Caco-2 (cell line): ENCODE results near the gene ELK4. TPM values are rescaled to one million over a fixed set of nuclear protein-coding genes. Genes with fewer than 3 reads are reported as not detected.

Experiments used
- BruUV-seq: library from RNA; stranded (reverse); fragments of 400-500 nt; replicated peaks from 2 replicates; lab custom pipeline; 2021; lab: Mats Ljungman, UMichigan
- CTCF ChIA-PET: fragments of 300-600 bp; sonication (Branson Sonifier 250); formaldehyde crosslinking; loops from one replicate; lab custom pipeline; 2022; ENCODE audit warnings: antibody characterized with exemption; lab: Charles Lee
- POLR2A ChIA-PET: fragments of 300-600 bp; sonication (Branson Sonifier 250); formaldehyde crosslinking; loops from one replicate; lab custom pipeline; 2022; ENCODE audit warnings: antibody characterized with exemption; lab: Charles Lee
- DNase-seq, 2 experiments: peaks; one replicate each; pipeline versions ENCODE4 v3.0.0 to v3.0.0-alpha.2; 2020 to 2022
- H3K27me3 ChIP-seq: replicated peaks from 2 replicates; pipeline ENCODE4 v1.6.0; 2011; ENCODE audit warnings: low read length; ENCODE audit not compliant: control insufficient read depth, insufficient read depth
- H3K36me3 ChIP-seq: 2 replicates; pipeline ENCODE4 v1.5.1; 2011; ENCODE audit warnings: low read length; ENCODE audit not compliant: control insufficient read depth, insufficient read depth
- H3K4me1 ChIP-seq: fragments of 250-450 bp; sonication (Bioruptor Pico); 2 replicates; pipeline ENCODE4 v1.5.1; 2020; ENCODE audit warnings: mild to moderate bottlenecking
- H3K4me3 ChIP-seq: 2 replicates; pipeline ENCODE4 v1.5.1; 2011; ENCODE audit warnings: low read depth, mild to moderate bottlenecking, control low read depth, low read length
- H3K9me3 ChIP-seq: fragments of 250-450 bp; sonication (Bioruptor Pico); 2 replicates; pipeline ENCODE4 v1.5.1; 2020; ENCODE audit warnings: mild to moderate bottlenecking, moderate library complexity
- H3K27ac Mint-ChIP-seq: one replicate; pipeline ENCODE4 v1.8.0; 2022; ENCODE audit warnings: mixed read lengths; ENCODE audit not compliant: unreplicated experiment
- H3K27me3 Mint-ChIP-seq: one replicate; pipeline ENCODE4 v1.8.0; 2022; ENCODE audit warnings: mixed read lengths; ENCODE audit not compliant: insufficient read depth, unreplicated experiment
- H3K36me3 Mint-ChIP-seq: one replicate; pipeline ENCODE4 v1.8.0; 2022; ENCODE audit warnings: mild to moderate bottlenecking, mixed read lengths; ENCODE audit not compliant: insufficient read depth, unreplicated experiment
- H3K4me1 Mint-ChIP-seq: one replicate; pipeline ENCODE4 v1.8.0; 2022; ENCODE audit warnings: low read depth, mixed read lengths; ENCODE audit not compliant: unreplicated experiment
- H3K4me3 Mint-ChIP-seq: one replicate; pipeline ENCODE4 v1.8.0; 2022; ENCODE audit warnings: mild to moderate bottlenecking, moderate library complexity, mixed read lengths; ENCODE audit not compliant: unreplicated experiment
- H3K9me3 Mint-ChIP-seq: one replicate; pipeline ENCODE4 v1.8.0; 2022; ENCODE audit warnings: mixed read lengths; ENCODE audit not compliant: unreplicated experiment
- intact Hi-C: fragments of 100-400 bp; cut with micrococcal nuclease; formaldehyde crosslinking; loops from one replicate; pipeline ENCODE4 v1.10.0; 2022; ENCODE audit not compliant: unreplicated experiment
- total RNA-seq: library from RNA; stranded (reverse); gene quantifications from 2 replicates; pipeline ENCODE4 v1.2.3, GENCODE V29; 2022
- TF ChIP-seq, protein P1 (sequence below), 2 experiments: fragments of 200-600 bp in 1 of 2; IDR thresholded peaks; 1 replicate in 1 of 2; 2 replicates in 1 of 2; pipeline versions ENCODE4 v1.5.1 to v1.8.0; 2011 to 2022; ENCODE audit warnings: antibody characterized with exemption in 1 of 2, control low read depth in 1 of 2, inconsistent platforms in 1 of 2, low read depth in 1 of 2, low read length in 1 of 2, mild to moderate bottlenecking in 1 of 2, moderate library complexity in 1 of 2; ENCODE audit not compliant: insufficient read depth in 1 of 2, severe bottlenecking in 1 of 2, unreplicated experiment in 1 of 2

Gene ELK4
- total RNA-seq, 1 experiment from 2014 or later, result 14.4 TPM

DNA sequence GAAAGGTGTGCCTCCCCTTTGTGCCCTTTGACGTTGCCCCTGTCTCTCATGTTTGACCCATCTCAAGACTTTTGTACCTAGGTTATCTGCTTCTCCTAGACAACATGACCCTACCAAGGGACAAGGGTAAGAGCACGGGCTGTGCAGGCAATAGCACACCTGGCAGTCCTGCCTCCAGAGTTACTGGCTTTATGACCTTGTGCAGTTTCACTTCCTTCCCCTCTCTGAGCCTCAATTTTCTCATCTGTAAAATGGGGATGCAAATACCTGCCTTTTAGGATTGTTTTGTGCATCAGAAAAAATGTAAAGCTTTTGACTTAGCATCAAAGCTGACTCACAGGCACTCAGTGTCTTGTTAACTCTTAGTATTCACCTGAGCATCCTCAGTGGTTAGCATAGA, 36.4 kb downstream of the ELK4 start:
- no peaks in the 10 kb centered on the region for H3K27me3 ChIP-seq
- TF ChIP-seq, protein P1, sequence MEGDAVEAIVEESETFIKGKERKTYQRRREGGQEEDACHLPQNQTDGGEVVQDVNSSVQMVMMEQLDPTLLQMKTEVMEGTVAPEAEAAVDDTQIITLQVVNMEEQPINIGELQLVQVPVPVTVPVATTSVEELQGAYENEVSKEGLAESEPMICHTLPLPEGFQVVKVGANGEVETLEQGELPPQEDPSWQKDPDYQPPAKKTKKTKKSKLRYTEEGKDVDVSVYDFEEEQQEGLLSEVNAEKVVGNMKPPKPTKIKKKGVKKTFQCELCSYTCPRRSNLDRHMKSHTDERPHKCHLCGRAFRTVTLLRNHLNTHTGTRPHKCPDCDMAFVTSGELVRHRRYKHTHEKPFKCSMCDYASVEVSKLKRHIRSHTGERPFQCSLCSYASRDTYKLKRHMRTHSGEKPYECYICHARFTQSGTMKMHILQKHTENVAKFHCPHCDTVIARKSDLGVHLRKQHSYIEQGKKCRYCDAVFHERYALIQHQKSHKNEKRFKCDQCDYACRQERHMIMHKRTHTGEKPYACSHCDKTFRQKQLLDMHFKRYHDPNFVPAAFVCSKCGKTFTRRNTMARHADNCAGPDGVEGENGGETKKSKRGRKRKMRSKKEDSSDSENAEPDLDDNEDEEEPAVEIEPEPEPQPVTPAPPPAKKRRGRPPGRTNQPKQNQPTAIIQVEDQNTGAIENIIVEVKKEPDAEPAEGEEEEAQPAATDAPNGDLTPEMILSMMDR (IDR thresholded peaks at IDR 0.05; ENCODE audit: insufficient read depth in 1 of 2, low read depth in 1 of 2, low read length in 1 of 2, severe bottlenecking in 1 of 2, unreplicated experiment in 1 of 2), result no peak
- no peaks in the 10 kb centered on the region for H3K4me1 ChIP-seq
- H3K36me3 Mint-ChIP-seq, result peaks cover 8% of the 10 kb centered on the region
- no peak overlapping the region for H3K4me3 Mint-ChIP-seq
- BruUV-seq, result no TSS peak
- DNase-seq, result no peak
- H3K27me3 Mint-ChIP-seq, result no peaks in the 10 kb centered on the region
- intact Hi-C loops, result no loop called here
- ChIA-PET CTCF (no interaction called here), POLR2A (no interaction called here)
- H3K27ac Mint-ChIP-seq, result no peak overlapping the region
- H3K36me3 ChIP-seq, result no peaks in the 10 kb centered on the region
- H3K4me1 Mint-ChIP-seq, result no peaks in the 10 kb centered on the region
- H3K9me3 Mint-ChIP-seq, result no peaks in the 10 kb centered on the region
- H3K4me3 ChIP-seq, result no peak overlapping the region
- H3K9me3 ChIP-seq, result no peaks in the 10 kb centered on the region

DNA sequence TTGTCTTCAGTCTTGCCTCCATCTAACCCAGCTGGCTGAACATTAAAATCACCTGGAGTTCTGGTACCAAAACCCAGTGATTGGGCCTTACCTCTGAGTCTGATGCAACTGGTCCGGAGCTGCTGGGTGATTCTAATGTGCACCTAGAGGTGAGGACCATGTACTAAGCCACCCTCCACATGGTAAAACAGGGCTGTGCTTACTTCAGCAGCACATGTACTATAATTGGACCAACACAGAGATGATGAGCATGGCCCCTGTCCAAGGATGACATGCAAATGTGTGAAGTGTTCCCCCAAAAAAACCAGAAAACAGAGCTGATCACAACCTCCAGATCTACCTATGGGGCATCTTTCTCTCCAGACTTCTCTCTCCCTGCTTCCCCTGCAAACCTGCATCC, 37.0 kb downstream of the ELK4 start:
- no TSS peak for BruUV-seq
- Histone ChIP-seq H3K36me3 (no peaks in the 10 kb centered on the region), H3K27me3 (no peaks in the 10 kb centered on the region), H3K9me3 (no peaks in the 10 kb centered on the region), H3K4me1 (no peaks in the 10 kb centered on the region), H3K4me3 (no peak overlapping the region)
- H3K36me3 Mint-ChIP-seq, result peaks cover 8% of the 10 kb centered on the region
- intact Hi-C loops, result no loop called here
- POLR2A ChIA-PET, result no interaction called here
- no peaks in the 10 kb centered on the region for H3K27me3 Mint-ChIP-seq
- no peak overlapping the region for H3K27ac Mint-ChIP-seq
- CTCF ChIA-PET, result no interaction called here
- no peaks in the 10 kb centered on the region for H3K4me1 Mint-ChIP-seq
- no peak for DNase-seq
- H3K9me3 Mint-ChIP-seq, result no peaks in the 10 kb centered on the region
- H3K4me3 Mint-ChIP-seq, result no peak overlapping the region
- TF ChIP-seq, protein P1 (IDR thresholded peaks at IDR 0.05; ENCODE audit: insufficient read depth in 1 of 2, low read depth in 1 of 2, low read length in 1 of 2, severe bottlenecking in 1 of 2, unreplicated experiment in 1 of 2), result no peak

DNA sequence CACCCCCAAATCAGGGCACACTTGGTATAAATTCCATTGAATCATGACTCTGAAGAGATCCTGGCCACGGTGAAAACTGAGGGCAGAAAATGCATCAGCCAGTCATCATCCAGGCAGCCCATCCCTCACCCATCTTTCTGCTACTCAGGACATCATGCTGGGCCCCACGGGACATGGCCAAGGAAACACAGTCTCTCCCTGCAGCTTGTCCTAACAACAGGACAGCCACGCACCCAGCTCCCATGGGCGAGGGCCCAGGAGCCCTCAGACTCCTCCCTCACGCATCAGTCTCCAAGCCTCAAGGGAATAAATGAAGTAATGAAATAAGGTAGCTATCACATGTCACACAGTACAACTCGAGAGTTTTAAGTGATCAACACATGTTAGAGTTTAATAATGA, 37.8 kb downstream of the ELK4 start:
- H3K36me3 ChIP-seq, result no peaks in the 10 kb centered on the region
- no peaks in the 10 kb centered on the region for H3K27me3 ChIP-seq
- no peak overlapping the region for H3K27ac Mint-ChIP-seq
- intact Hi-C loops, result no loop called here
- H3K36me3 Mint-ChIP-seq, result peaks cover 8% of the 10 kb centered on the region
- no peak for DNase-seq
- TF ChIP-seq, protein P1 (IDR thresholded peaks at IDR 0.05; ENCODE audit: insufficient read depth in 1 of 2, low read depth in 1 of 2, low read length in 1 of 2, severe bottlenecking in 1 of 2, unreplicated experiment in 1 of 2), result no peak
- POLR2A ChIA-PET, result no interaction called here
- H3K4me1 Mint-ChIP-seq, result no peaks in the 10 kb centered on the region
- no peak overlapping the region for H3K4me3 ChIP-seq
- CTCF ChIA-PET, result interaction anchor here (0.7 to 1.7 kb wide), 2 partner anchors 38 to 64 kb away, joined by 4 to 10 read pairs; no protein-coding TSS in a partner anchor
- H3K4me1 ChIP-seq, result no peaks in the 10 kb centered on the region
- no peaks in the 10 kb centered on the region for H3K27me3 Mint-ChIP-seq
- H3K9me3 ChIP-seq, result no peaks in the 10 kb centered on the region
- H3K4me3 Mint-ChIP-seq, result no peak overlapping the region
- no peaks in the 10 kb centered on the region for H3K9me3 Mint-ChIP-seq
- BruUV-seq, result no TSS peak
